ENCODE data around the gene HMGB4. TPM values are rescaled to one million over a fixed set of nuclear protein-coding genes. Genes with fewer than 3 reads are reported as not detected.

HMGB4 gene
- total and polyA plus RNA-seq, 9 of the 15 experiments (the other 6 are each of a cell fraction or from before 2014, with no cell fraction given), result not detected

DNA sequence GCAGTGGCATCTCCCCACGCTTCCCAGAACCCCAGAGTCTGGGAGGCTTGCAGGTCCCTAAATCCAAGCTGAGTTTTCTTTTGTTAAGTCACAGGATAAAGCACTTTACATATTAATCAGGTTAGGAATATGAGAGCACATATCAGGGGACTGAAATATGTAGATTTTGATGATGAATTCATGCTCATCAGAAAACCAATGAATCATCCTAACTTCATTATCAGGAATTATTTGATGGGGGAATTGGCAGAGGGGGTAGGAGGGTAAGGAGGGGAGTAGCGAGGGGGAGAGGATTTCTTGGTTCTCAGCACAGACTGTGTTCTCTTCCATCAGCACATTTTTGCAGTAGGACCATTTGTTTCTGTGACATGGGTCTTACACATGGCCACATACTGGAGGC, 32.1 kb downstream of the HMGB4 start:
- Histone ChIP-seq H3K4me3 (no peak overlapping the region), H3K9ac (ENCODE audit: insufficient read depth in 1 of 2, low read depth in 2 of 2, low read length in 2 of 2) (no peak overlapping the region), H3K4me1 (replicated peaks in 1 of 2; ENCODE audit: control insufficient read depth in 2 of 2, insufficient read depth in 2 of 2, low read length in 2 of 2) (no peaks in the 10 kb centered on the region; a peak in 1 of 5 replicates), H3K27me3 (ENCODE audit: control insufficient read depth in 2 of 2, insufficient read depth in 2 of 2, low read length in 2 of 2) (peaks cover 0 to 4% of the 10 kb centered on the region in 2 experiments; a peak in 1 of 5 replicates), H3K4me2 (ENCODE audit: insufficient read depth, low read length) (no peak overlapping the region), H3K79me2 (ENCODE audit: control insufficient read depth, insufficient read depth, low read length) (no peaks in the 10 kb centered on the region), H3K9me1 (ENCODE audit: control insufficient read depth, insufficient read depth, low read length) (no peaks in the 10 kb centered on the region), H3K27ac (ENCODE audit: extremely low read depth, low read depth, low read length) (no peak overlapping the region), H3K36me3 (ENCODE audit: control insufficient read depth, insufficient read depth, low read length) (no peaks in the 10 kb centered on the region), H4K20me1 (replicated peaks; ENCODE audit: control insufficient read depth, insufficient read depth, low read length) (no peaks in the 10 kb centered on the region), H2AFZ (ENCODE audit: low read depth, low read length) (no peak overlapping the region), H3K9me3 (replicated peaks; ENCODE audit: control insufficient read depth, insufficient read depth, low read depth, low read length) (no peaks in the 10 kb centered on the region)
- TF ChIP-seq IFI16 (CRISPR knock-in tag; IDR thresholded peaks at IDR 0.05) (no peak), GABPB1 (CRISPR knock-in tag; IDR thresholded peaks at IDR 0.05) (no peak), SAP30 (IDR thresholded peaks at IDR 0.05; ENCODE audit: borderline replicate concordance, insufficient read depth, low read depth, low read length, poor library complexity, severe bottlenecking) (no peak), LEF1 (IDR thresholded peaks at IDR 0.05) (no peak), ZNF436 (CRISPR knock-in tag; IDR thresholded peaks at IDR 0.05) (no peak)
- WGBS (ENCODE audit: insufficient coverage, low coverage, missing lambda C conversion rate), result 4% methylated on average over 2 of the region's 2 CpGs
- ChIA-PET POLR2A (interaction anchor here (1.4 kb wide), 1 partner anchor 9 kb away, joined by 3 read pairs; no protein-coding TSS in a partner anchor), CTCF (ENCODE audit: low intra/inter-chr PET ratio) (no interaction called here)
- BruUV-seq (replicated peaks), result no TSS peak
- intact Hi-C loops (cut with micrococcal nuclease) (no loop called here), in situ Hi-C loops (cut with MboI) (no loop called here)
- ATAC-seq, result no peak
- no peak for DNase-seq (ENCODE audit: extremely low read depth in 1 of 4, low spot score in 3 of 4)
- no peak for FAIRE-seq

DNA sequence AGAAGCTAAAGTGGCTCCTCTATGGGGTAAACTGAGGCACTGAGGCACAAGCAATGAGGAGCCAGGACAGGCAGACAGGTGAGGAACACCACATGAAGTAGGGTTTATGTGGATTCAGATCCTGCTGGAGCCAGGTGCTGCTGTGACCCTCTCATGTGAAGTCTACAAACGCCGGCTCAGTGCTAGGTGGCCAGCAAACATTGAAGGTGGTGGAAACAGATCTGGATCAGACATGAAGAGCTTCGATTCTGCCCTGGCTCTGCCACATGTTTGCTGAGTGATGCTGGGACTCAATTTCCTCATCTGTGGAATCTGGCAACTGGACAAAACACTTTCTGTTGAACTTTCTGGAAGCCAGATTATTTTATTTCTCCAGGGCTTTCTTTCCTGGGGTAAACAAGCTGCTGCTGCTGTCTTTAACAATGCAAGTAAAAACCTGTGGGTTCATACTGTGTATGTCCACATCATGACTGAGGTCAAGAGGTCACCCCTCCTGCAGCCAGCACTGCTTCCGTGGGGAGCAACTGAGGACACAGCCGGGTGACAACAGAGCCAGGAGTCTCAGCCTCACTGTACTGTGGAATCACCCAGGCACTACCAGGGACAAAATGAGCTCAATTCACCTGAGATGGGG, 33.3 kb downstream of the HMGB4 start:
- CTCF ChIA-PET (ENCODE audit: low intra/inter-chr PET ratio), result no interaction called here
- no peaks in the 10 kb centered on the region for H3K9me1 ChIP-seq (ENCODE audit: control insufficient read depth, insufficient read depth, low read length)
- in situ Hi-C loops (cut with MboI) (no loop called here), intact Hi-C loops (cut with micrococcal nuclease) (no loop called here)
- FAIRE-seq (no peak), ATAC-seq (no peak), DNase-seq (ENCODE audit: extremely low read depth in 1 of 4, low spot score in 3 of 4) (no peak)
- WGBS (ENCODE audit: insufficient coverage, low coverage, missing lambda C conversion rate), result 4% methylated on average over 5 of the region's 5 CpGs
- 0 out of 2 replicates have a peak, but pooled peaks cover under 1% of the 10 kb centered on the region for H4K20me1 ChIP-seq (replicated peaks; ENCODE audit: control insufficient read depth, insufficient read depth, low read length)
- H3K79me2 ChIP-seq (ENCODE audit: control insufficient read depth, insufficient read depth, low read length), result no peaks in the 10 kb centered on the region
- H3K9me3 ChIP-seq (replicated peaks; ENCODE audit: control insufficient read depth, insufficient read depth, low read depth, low read length), result no peaks in the 10 kb centered on the region
- TF ChIP-seq, protein P1, sequence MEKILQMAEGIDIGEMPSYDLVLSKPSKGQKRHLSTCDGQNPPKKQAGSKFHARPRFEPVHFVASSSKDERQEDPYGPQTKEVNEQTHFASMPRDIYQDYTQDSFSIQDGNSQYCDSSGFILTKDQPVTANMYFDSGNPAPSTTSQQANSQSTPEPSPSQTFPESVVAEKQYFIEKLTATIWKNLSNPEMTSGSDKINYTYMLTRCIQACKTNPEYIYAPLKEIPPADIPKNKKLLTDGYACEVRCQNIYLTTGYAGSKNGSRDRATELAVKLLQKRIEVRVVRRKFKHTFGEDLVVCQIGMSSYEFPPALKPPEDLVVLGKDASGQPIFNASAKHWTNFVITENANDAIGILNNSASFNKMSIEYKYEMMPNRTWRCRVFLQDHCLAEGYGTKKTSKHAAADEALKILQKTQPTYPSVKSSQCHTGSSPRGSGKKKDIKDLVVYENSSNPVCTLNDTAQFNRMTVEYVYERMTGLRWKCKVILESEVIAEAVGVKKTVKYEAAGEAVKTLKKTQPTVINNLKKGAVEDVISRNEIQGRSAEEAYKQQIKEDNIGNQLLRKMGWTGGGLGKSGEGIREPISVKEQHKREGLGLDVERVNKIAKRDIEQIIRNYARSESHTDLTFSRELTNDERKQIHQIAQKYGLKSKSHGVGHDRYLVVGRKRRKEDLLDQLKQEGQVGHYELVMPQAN (IDR thresholded peaks at IDR 0.05; ENCODE audit: borderline replicate concordance), result no peak
- TF ChIP-seq ZBED1 (IDR thresholded peaks at IDR 0.05) (no peak), ZNF354B (CRISPR knock-in tag; IDR thresholded peaks at IDR 0.05) (no peak), HDAC1 (IDR thresholded peaks at IDR 0.05) (no peak), CREBBP (IDR thresholded peaks at IDR 0.05; ENCODE audit: low read depth, low read length) (no peak), SP2 (IDR thresholded peaks at IDR 0.05; ENCODE audit: extremely low read depth, low read depth, low read length, poor library complexity, severe bottlenecking) (no peak), ZNF277 (CRISPR knock-in tag; IDR thresholded peaks at IDR 0.05; ENCODE audit: borderline replicate concordance) (no peak)
- no peak overlapping the region for H3K4me2 ChIP-seq (ENCODE audit: insufficient read depth, low read length)
- POLR2A ChIA-PET, result no interaction called here
- peaks cover 0 to 4% of the 10 kb centered on the region in 2 experiments; a peak in 1 of 5 replicates for H3K27me3 ChIP-seq (ENCODE audit: control insufficient read depth in 2 of 2, insufficient read depth in 2 of 2, low read length in 2 of 2)
- peaks cover 0 to 1% of the 10 kb centered on the region in 2 experiments; a peak in 2 of 5 replicates for H3K4me1 ChIP-seq (replicated peaks in 1 of 2; ENCODE audit: control insufficient read depth in 2 of 2, insufficient read depth in 2 of 2, low read length in 2 of 2)
- no peaks in the 10 kb centered on the region for H3K36me3 ChIP-seq (ENCODE audit: control insufficient read depth, insufficient read depth, low read length)
- BruUV-seq (replicated peaks), result no TSS peak
- no peak overlapping the region for H3K9ac ChIP-seq (ENCODE audit: insufficient read depth in 1 of 2, low read depth in 2 of 2, low read length in 2 of 2)
- H3K27ac ChIP-seq (ENCODE audit: extremely low read depth, low read depth, low read length), result no peak overlapping the region
- no peak overlapping the region; the same call in 1 of the 2 replicates for H2AFZ ChIP-seq (ENCODE audit: low read depth, low read length)
- no peak overlapping the region for H3K4me3 ChIP-seq

Measured in K562 (cell line).